ENCODE data around the gene PAFAH1B1.
"Not testable (repeated sequence)": the region's sequence is repeated elsewhere in the genome, so short reads cannot be mapped to it uniquely, and the experiment has no call there.

DNA sequence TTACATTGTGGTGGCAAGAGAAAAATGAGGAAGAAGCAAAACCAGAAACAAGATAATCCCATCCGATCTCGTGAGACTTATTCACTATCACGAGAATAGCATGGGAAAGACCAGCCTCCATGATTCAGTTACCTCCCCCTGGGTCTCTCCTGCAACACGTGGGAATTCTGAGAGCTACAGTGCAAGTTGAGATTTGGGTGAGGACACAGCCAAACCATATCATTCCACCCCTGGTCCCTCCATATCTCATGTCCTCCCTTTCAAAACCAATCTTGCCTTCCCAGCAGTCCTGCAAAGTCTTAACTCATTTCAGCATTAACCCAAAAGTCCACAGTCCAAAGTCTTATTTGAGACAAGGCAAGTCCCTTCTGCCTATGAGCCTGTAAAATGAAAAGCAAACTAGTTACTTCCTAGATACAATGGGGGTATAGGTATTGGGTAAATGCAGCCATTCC, 28.5 kb downstream of the PAFAH1B1 start:
- not testable (repeated sequence) for TF ChIP-seq CTCF, POLR2A (IDR thresholded peaks at IDR 0.05)
